NB4 (cell line): ENCODE results near the gene SMPX.

Experiments
- DNase-seq: peaks from one replicate; pipeline ENCODE4 v3.0.0; 2010; ENCODE audit warnings: low read depth
- H3K4me3 ChIP-seq: one replicate; pipeline ENCODE4 v1.5.1; 2011; ENCODE audit warnings: mild to moderate bottlenecking, low read depth, low read length, moderate library complexity
- MYC ChIP-seq: IDR thresholded peaks from 2 replicates; pipeline ENCODE4 v1.6.1; 2011; ENCODE audit warnings: low read depth, low read length
- POLR2A ChIP-seq: IDR thresholded peaks from 2 replicates; pipeline ENCODE4 v1.6.1; 2011; ENCODE audit warnings: mild to moderate bottlenecking; ENCODE audit not compliant: insufficient read length; ENCODE audit errors: extremely low read depth
- TF ChIP-seq, protein P1 (sequence below): IDR thresholded peaks from 2 replicates; pipeline ENCODE4 v1.6.1; 2011; ENCODE audit warnings: low read depth, low read length
- TF ChIP-seq, protein P2 (sequence below): IDR thresholded peaks from one replicate; pipeline ENCODE4 v1.5.1; 2012; ENCODE audit warnings: low read depth, low read length

The SMPX gene

DNA sequence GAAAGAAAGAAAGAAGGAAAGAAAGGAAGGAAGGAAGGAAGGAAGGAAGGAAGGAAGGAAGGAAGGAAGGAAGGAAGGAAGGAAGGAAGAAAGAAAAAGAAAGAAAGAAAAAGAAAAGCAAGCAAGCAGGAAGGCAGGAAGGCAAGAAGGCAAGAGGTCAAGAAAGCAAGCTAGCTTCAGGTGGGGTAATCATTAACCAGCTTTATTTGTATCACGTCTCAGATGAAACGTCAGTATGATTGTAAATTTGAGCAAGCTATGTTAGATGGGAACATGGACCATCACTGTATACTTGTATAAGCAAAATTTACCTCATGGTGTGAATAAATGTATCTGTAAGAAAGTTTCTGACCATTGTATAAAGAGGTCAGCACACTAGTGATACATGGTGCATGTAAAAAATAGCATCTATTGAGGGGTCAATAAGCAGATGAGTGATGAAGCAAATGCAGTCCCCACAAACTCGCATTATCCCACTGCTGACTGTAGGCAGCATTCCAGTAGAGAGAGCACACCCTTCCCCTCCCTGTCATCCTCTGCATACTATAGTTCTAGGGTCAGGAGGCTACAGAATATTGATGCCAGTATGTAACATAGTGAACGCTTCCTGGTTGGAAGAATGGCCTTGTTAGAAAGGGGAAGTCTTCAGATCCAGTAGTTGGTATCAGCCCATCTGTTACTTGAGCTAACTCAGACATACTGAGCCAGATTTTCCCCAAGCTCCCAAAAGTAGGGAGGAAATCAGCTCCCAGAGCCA is 83.3 kb downstream of the SMPX start:
- no peak overlapping the region for H3K4me3 ChIP-seq
- DNase-seq: no peak
- TF ChIP-seq, protein P1, sequence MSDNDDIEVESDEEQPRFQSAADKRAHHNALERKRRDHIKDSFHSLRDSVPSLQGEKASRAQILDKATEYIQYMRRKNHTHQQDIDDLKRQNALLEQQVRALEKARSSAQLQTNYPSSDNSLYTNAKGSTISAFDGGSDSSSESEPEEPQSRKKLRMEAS: no peak
- TF ChIP-seq MYC: no peak
- TF ChIP-seq, protein P2, sequence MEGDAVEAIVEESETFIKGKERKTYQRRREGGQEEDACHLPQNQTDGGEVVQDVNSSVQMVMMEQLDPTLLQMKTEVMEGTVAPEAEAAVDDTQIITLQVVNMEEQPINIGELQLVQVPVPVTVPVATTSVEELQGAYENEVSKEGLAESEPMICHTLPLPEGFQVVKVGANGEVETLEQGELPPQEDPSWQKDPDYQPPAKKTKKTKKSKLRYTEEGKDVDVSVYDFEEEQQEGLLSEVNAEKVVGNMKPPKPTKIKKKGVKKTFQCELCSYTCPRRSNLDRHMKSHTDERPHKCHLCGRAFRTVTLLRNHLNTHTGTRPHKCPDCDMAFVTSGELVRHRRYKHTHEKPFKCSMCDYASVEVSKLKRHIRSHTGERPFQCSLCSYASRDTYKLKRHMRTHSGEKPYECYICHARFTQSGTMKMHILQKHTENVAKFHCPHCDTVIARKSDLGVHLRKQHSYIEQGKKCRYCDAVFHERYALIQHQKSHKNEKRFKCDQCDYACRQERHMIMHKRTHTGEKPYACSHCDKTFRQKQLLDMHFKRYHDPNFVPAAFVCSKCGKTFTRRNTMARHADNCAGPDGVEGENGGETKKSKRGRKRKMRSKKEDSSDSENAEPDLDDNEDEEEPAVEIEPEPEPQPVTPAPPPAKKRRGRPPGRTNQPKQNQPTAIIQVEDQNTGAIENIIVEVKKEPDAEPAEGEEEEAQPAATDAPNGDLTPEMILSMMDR: no peak
- TF ChIP-seq POLR2A: no peak

DNA sequence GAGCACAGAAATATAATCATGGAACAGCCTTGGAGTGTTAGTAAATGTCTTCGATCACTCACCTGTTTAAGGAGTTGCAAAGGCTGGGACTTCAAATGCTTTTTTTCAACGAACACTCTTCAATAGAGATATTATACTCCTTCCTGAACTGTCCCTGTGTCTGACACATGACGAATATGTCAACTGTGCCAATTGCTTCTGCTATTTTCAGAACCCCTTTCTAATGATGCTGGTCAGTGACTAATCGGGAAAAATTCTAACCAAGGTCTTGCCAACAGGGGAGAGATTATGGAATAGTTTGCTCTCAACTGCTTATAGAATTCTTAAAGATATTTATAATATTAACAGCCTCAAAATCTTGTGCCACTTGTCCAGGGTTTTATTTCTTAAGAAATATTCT is 91.2 kb downstream of the SMPX start:
- TF ChIP-seq POLR2A: no peak
- TF ChIP-seq, protein P1: no peak
- TF ChIP-seq, protein P2: no peak
- TF ChIP-seq MYC: no peak
- DNase-seq: no peak
- H3K4me3 ChIP-seq: no peak overlapping the region

DNA sequence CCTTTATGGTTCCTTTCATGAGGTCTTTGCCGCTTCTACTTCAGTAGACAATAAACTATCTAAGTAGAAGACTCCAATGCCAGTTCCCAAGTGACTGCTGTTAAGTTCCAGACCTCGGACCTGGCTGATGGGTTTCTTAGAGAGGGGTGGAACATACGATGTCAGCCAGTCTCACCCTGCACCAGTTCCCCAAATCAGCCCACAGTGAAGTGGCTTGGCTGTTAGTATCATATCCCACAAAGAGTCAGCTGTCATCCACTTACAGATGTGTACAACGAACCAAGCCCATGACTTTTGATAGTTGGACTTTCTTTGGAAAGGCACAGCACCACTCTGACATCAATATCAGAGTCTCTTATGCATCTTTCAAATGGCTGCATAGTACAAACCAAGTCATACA is 91.7 kb downstream of the SMPX start:
- TF ChIP-seq, protein P1: no peak
- TF ChIP-seq POLR2A: no peak
- no peak for TF ChIP-seq MYC
- TF ChIP-seq, protein P2: no peak
- DNase-seq: no peak
- no peak overlapping the region for H3K4me3 ChIP-seq

DNA sequence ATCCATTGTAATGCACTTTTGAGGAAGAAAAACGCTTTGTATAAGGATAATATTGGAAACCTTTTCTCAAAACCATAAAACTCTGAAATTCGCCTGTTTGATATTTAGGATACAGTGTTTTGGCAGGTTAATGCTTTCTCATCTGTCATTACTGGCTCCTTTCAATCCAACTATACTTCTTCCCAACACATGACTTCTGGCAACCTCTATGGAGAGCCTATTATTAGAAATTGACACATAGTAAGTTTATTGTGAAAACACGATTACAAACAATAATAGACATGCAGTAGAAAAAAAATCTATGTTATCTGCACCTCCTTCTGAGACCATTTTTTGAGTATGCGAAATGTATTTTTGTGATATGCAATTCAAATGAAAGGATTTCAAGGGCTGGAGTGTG is 95.2 kb downstream of the SMPX start:
- no peak for DNase-seq
- TF ChIP-seq POLR2A (no peak), MYC (no peak)
- TF ChIP-seq, protein P2: no peak
- TF ChIP-seq, protein P1: no peak
- no peak overlapping the region for H3K4me3 ChIP-seq

DNA sequence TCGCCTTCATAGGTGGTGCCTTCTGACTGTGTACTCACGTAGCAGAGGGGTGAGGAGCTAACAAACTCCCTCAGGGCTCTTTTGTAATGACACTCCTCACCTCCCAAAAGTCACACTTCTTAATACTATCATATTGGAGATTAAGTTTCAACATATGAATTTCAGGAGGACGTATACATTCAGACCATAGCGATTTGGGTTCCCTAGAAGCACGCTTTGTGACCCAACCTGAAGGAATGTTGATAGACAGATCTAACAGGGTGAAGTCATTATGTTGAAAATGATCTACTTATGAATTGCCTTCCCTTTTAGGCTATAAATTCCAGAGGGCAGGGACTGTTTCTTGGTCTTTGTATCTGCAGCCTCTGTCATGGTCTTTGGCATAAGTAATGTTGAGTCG is 96.6 kb downstream of the SMPX start:
- H3K4me3 ChIP-seq: no peak overlapping the region
- no peak for DNase-seq
- TF ChIP-seq, protein P2: no peak
- no peak for TF ChIP-seq MYC
- no peak for TF ChIP-seq POLR2A
- TF ChIP-seq, protein P1: no peak
